Mammary epithelial cell (primary cell): ENCODE measurements around the gene ATAD3C.
"Not testable (repeated sequence)": the region's sequence is repeated elsewhere in the genome, so short reads cannot be mapped to it uniquely, and the experiment has no call there.

ENCODE experiments used
- EZH2 ChIP-seq: IDR thresholded peaks from 2 replicates; pipeline ENCODE4 v1.6.1; 2012; ENCODE audit warnings: low read length, inconsistent platforms, borderline replicate concordance
- TF ChIP-seq, protein P1 (sequence below), 2 donors: IDR thresholded peaks in 1 of 2; conservative IDR thresholded peaks in 1 of 2; 2 replicates each; pipeline ENCODE4 v1.5.1; 2011 to 2012; ENCODE audit warnings: inconsistent platforms in 2 of 2, low read length in 2 of 2, mild to moderate bottlenecking in 2 of 2, control low read depth in 1 of 2, low read depth in 1 of 2; ENCODE audit not compliant: insufficient read depth in 1 of 2; ENCODE audit errors: extremely low read depth in 1 of 2

DNA sequence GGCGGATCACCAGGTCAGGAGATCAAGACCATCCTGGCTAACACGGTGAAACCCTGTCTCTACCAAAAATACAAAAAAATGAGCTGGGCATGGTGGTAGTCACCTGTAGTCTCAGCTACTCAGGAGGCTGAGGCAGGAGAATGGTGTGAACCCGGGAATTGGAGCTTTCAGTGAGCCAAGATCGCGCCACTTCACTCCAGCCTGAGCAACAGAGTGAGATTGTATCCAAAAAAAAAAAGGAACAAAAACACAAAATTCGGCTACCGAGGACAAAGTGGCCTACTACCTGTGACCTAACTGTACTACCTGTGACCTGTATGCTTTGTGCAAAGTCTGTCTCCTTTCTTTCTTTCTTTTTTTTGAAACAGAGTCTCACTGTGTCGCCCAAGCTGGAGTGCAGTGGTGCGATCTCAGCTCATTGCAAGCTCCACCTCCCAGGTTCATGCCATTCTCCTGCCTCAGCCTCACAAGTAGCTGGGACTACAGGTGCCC is 46.5 kb upstream of the ATAD3C start:
- TF ChIP-seq, protein P1, sequence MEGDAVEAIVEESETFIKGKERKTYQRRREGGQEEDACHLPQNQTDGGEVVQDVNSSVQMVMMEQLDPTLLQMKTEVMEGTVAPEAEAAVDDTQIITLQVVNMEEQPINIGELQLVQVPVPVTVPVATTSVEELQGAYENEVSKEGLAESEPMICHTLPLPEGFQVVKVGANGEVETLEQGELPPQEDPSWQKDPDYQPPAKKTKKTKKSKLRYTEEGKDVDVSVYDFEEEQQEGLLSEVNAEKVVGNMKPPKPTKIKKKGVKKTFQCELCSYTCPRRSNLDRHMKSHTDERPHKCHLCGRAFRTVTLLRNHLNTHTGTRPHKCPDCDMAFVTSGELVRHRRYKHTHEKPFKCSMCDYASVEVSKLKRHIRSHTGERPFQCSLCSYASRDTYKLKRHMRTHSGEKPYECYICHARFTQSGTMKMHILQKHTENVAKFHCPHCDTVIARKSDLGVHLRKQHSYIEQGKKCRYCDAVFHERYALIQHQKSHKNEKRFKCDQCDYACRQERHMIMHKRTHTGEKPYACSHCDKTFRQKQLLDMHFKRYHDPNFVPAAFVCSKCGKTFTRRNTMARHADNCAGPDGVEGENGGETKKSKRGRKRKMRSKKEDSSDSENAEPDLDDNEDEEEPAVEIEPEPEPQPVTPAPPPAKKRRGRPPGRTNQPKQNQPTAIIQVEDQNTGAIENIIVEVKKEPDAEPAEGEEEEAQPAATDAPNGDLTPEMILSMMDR (conservative IDR thresholded peaks at IDR 0.05 in 1 of 2, IDR thresholded peaks at IDR 0.05 in 1 of 2; ENCODE audit: extremely low read depth in 1 of 2, insufficient read depth in 1 of 2, low read depth in 1 of 2, low read length in 2 of 2), result not testable (repeated sequence)
- not testable (repeated sequence) for TF ChIP-seq EZH2
